Pons (tissue), 1 donor: ENCODE data around the gene DNAJC6.
"Not testable (repeated sequence)": the region's sequence is repeated elsewhere in the genome, so short reads cannot be mapped to it uniquely, and the experiment has no call there.

Experiments
- DNase-seq: peaks from one replicate; pipeline ENCODE4 v3.0.0-alpha.2; 2016; ENCODE audit warnings: low spot score

DNAJC6 gene

DNA sequence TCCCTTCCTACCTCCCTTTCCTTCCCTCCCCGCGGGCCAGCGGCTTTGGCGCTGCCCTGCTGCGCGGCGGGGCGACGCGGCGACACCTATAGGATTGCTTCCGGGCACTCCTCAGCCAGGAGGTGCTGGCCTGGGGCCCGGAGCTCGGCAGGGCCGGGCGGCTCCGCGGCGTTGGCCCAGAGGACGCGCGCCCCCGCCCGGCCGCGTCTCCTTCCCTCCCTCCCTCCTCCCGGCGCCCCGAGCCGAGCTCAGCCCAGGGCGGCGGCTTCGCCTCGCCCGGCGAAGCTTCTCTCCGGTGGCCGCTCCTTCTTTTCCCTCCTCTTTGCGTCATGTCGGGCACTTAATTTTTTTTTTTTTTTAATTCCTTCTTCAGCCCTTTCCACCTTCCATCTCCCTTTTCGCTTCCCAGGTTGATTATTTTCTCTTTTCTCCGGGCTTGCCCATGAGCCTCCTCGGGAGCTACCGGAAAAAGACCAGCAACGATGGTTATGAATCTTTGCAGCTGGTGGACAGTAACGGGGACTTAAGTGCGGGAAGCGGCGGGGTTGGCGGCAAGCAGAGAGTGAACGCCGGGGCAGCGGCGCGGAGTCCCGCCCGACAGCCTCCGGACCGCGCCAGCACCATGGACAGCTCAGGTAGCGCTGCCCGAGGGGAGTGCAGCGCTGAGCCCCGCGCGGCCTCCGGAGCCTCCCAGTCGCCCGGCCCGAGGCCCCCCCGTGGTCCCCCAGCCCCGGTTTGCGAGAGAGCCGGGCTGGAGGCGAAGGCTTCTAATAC is at the start of gene DNAJC6:
Gene DNAJC6 (plus strand): TSS at position 240 of the 774 bp plus-strand sequence. CDS start 203 bp downstream, at position 443.
- DNase-seq: no peak

DNA sequence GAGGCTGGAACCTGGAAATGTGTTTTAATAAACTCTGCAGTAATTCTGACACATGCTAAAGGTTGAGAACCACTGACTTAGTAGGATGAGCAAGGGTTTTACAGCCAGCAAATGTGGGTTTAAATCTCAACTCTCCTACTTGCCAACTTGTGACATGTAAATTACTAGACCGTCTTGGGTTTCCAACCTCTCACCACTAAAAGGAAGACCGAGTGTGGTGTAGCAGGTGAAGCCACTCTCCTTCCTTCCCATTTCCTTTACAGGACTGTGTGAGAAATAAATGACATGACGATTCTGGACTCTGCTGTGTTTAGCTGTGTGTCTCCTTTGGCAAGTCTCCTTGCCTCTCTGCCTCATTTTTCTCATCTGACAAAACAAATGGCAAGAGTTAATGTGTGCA is 49.5 kb upstream of the DNAJC6 start:
- no peak for DNase-seq

DNA sequence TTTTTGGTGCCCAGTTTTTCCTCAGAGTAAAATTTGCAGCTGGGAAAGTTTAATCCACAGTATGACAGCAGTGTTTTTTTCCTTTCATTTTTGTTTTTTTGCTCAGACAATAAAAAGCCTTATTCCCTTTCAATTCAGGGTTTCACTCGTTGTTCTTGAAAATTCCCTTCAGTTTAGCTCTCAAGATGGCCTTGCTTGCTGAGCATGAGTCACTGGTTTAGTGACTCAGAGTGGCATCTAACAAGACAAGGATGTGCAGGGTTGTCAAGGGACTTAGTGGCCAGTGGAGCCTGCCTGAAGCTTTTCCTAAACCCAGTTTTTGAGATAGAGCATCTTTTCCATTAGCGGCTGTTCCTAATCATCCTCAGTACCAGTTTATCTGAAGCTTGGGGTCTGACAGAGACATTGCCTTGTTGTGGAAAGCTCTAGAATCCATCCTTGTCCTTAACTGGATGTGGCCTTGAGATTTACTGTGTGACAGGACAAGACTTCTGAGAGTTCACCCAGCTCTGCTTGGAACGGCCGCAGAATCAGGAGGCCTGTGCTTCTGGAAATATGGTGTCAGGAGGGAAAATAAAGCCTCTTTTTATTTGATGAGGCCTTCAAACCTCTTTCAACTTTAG is 48.4 kb upstream of the DNAJC6 start:
- peak; percentile 94 for DNase-seq

DNA sequence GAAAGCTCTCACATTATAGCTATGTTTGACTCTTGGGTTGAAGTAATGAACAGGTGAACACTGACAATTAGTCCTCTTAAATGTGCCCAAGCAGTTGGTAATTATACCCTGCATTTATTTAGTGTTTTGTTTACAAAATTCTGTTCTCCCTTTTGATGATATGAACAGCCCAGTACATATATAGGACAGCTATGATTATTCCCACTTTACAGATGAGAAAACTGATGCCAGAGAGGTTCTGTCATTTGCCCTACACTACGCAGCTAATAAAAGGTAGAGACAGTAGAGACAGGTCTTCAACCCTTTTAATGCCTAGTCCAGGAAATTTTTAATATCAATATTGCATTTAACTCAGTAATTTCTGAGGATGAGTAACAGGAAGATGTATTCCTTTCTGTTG is 46.1 kb upstream of the DNAJC6 start:
- DNase-seq: no peak

DNA sequence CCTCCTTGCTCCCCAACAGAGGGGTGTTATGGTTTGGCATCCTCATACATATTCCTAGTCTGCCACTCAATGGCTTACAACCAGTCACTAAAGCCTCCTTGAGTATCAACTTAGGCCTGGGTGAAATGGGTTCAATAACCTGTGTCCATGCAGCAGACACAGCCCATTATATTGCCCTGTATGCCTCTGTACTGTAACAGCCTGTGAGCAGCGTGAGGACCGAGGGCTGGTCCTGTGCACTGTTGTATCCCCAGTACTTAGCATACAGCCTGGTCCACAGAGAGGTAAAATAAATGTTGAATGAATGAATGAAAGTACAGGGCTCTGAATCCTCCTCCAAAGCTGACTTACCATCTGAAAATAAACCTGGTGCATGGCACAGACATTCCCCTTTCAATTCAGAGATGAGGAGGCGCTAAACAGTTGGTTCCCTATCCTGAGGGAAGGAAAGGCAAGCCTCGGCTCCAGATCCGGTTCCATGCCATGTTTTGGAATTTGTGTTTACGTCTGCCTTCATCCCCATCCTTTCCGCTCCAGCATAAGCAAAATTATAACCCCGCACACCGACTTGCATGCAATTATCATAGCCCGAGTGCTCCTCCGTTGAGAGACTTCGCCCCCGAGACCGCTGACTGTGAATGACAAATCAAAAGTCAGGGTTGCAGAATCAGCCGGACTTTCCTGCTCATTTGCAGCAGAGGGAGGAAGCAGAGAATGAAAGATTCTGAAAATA is 45.0 kb upstream of the DNAJC6 start:
- peak; percentile 80 for DNase-seq

DNA sequence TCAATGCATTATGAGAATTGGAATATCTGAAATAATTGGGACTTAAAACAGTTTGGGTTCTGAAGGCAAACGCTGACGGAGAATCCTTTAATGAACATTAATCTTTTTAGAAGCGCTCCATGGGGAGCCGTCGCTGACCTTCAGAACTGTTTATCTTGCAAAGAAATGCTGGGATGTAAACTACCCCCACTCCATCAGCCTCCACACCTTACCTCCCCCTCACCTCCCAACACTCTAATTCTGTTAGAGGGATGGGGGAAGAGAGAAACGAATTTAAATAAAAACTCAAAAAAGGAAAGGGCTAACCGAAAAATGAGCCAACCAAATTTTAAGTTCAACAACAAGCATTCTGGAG is 44.1 kb upstream of the DNAJC6 start:
- DNase-seq: no peak

DNA sequence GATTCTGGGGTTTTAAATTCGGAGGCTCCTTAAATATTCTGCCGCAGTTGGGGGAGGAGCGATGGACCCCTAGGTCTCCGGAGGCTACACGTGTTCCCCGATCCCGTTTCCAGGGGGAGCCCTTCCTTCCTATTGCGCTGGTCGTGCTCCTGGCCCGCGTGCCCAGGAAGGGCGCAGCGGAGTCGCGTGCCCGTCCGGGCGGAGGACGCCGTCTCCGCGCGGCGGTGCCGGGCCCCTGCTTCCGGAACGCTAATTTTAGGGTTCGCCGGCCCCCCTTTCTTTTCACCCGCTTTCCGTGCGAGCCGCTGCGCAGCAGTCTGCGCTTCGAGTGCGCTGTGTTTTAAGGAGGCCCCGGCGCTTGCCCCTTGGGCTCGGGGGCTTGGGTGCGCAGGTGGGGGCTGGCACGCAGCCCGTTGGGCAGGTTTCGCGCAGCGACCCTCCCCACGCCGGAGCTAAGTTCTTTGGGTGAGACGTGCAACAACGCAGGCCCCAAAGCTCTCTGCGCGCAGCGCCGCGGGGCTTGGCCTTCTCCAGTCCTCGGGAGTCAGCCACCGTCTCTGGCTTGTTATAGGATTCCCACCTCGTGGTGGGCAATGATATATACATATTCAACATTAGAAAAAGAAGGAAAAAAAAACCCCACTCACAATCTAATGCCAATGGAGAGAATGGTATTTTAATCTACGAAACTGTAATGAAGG is 43.5 kb upstream of the DNAJC6 start:
- no peak for DNase-seq

DNA sequence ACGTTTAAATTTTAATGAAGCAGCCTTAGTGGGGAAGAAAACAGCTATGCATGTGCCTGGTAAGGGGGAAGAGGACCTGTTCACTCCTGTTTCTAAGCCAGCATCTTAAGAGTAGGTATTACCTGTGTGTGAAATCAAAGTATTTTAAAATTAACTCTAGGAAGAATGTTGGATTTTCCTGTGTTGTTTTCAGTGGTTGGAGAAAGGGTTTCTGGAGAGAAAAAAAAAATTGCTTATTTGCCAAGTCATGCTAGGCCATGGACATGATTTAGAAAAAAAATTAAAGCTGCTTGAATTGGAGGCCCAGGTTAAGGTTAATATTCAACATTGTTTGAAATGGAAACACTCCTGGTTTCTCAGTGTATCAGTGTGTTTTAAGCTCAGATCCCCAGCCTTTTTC is 42.9 kb upstream of the DNAJC6 start:
- no peak for DNase-seq

DNA sequence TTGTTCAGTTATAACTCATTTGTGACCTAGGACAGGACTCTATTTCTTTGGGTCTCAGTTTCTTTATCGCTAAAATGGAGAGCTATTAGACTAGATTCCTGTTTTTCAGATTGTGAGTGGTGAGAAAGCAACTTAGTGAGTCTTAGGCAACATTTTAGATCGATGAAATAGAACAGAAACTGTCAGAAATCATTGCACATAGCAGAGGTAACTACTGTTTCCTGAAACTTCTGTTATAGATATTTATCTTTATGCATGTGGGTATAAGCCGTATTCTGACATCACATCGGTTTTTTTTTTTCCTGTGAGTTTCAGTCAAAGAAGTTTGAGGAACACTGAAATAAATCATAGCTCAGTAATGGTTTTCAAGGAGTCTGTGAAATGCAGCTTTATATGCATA is 42.1 kb upstream of the DNAJC6 start:
- no peak for DNase-seq

DNA sequence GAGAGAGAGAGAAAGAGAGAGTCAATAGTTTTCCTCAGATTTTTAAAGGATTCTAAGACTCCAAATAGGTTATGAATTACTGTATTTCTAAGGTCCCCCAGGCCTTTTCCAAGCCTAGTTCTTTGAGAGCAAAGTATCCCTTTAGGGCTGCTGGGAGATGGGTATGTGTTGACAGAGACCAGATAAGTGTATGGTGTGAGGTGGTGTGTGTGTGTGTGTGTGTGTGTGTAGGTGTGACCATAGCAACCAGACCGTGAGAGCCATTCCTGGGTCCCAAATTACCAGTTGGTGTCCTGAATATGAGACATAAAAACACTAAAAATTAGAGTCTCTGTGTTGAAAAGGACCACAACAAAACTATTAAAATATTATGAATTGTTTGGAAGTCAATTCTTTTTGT is 41.7 kb upstream of the DNAJC6 start:
- no peak for DNase-seq

DNA sequence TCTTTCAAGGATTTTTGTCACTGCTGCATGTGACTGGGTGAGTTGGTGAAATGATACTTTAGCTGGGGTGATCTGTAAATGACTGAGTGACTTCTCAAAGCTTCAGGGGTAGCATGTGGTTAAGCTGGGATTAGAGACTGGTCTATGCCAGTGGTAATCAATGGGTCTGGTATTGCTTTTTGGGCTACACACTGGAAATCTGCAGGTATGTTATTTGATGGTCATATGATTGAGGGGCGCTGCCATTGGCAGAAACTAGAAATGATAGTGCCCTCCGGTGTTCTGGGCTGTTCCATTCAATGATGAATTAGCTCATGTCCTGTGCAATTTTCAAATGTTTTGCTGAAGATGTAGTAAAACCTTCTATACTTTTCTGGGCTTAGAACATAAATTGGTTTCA is 39.7 kb upstream of the DNAJC6 start:
- DNase-seq: no peak

DNA sequence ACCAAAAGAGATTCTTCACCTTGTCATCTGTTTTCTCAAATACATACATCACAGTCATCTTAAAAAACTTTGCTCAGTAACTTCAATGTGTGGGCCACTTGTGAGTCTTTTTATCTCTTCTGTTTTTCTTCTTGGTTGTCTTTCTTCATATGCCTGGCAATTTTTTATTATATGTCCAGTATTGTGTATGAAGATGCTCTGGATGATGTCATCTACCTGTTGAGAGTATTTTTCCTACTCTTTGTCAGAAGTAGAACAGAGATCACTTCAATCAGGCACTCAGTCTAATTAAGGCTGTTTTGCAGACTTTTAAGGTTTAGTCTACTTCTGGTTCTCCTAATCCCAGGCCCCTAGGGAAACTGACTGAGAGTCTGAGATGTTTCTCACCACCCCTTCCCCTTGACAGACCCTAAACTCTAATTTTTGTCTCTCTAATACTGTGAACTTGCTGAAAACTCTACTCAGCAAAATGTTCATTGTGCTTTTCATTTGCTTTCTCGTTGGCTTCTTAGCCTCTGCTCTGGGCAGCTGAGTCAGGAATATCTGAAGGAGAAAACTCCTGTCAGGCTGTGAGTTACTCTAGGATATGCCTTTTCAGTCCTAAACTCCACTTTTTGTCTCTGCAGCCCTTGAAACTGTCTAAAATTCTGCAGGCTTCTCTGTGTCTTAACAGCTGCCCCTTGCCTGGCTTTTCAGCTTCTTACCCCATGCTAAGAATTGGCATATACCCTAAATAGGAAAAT is 33.0 kb upstream of the DNAJC6 start:
- no peak for DNase-seq

DNA sequence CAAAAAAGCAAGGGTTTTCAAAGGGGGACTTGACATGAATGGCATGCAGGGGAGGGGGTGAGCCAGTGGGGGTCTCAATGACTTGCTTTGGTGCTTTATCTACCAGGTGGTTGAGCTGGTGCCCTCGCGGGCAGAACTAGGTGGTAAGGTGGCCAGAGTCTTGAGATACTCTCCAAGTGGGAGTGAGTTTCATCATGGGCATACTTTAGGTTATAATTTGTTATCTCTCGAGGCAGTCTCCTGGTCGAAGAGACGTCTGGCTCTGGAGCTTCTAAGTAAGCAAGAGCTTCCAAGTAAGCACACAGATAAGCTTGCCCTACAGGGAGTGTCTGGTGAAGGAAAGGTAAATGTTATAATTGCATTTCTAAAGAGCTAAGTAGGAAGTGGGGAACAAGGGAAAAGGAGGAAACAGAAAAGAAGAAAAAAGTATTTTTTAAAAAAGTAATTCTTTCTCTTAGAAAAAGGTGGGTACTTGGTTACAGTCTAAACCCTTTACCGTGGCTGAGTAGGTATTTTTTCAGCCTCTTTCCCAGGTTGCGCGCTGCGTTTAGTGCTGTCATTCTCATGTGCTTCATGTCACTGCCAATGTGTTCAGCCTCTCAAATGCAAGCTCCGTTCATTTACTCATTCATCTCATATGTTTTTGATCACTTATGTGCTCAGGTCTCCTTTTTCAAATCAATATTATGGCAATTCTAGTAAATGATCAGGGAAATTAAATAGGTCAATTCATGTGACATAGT is 31.6 kb upstream of the DNAJC6 start:
- DNase-seq: no peak

DNA sequence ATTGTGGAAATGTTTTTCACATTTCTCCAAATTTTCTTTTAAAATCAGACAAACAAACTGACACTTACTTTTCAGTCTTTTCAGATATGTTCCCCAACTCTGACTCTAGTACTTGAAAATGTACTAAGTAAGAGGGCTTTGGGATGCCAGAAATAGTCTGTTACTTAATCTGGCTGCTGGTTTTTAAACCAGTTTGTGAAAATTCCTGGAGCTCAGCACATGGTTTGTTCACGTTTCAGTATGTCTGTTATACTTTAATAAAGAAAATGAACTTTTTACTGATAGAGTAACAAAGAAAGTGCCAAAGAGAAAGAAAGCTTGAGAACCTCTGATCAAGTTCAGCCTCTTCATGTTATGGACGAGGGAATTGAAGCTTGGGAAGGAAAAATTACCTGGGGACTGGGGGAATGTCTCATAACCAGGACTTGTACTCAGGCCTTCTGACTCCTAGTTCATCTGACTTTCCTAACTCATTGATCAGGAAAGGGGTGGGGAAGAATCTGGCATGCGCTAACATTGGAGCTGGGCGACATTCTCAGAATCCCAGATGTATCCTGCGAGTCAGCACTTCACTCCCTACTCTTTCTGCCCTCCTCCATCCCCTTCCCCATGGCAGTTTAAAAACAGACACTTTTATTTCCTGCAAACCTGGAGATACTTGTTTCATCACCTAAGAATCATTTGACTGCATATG is 30.8 kb upstream of the DNAJC6 start:
- no peak for DNase-seq

DNA sequence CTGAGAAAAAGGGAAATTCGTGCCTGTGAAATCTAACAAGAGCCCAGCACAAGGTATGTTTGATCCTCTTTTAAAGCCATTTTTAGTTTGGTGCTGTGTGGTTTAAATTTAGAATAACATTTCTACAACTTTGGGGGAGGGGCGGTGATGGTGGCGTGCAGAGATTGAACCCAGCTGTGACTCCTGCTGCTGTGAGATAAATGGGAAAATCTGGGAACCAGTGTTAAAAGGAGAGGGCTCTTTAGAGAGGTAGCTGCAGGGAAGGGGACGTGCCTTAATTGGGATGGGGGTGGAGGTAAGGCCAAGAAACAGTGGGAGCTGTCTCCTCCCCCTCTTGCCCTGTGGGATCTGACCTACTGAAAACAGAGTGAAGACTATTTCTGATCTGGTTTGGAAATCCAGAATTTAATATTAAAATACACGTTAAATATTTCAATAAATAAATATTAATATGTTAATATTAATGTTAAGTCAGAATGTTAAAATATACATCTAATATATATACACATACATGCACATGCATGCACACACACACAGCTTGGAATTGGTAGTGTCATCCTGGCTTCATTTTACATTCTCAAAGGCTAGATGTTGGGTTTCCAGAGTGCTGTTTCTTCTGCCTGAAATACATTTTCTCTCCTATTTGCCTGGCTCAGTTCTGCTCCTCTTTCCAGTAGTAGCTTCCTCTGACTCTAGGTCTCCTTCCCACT is 30.1 kb upstream of the DNAJC6 start:
- DNase-seq: no peak

DNA sequence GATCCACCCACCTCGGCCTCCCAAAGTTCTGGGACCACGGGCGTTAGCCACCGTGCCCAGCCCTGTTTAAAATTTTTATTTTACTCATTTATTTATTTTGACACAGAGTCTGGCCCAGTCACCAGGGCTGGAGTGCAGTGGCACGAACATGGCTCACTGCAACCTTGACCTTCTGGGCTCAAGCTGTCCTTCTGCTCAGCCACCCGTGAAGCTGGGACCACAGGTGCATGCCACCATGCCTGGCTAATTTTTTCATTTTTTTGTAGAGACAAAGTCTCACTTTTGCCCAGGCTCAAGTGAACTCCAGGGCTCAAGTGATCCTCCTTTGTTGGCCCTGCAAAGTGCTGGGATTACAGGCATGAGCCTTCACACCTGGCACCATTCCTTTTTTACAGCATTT is 27.5 kb upstream of the DNAJC6 start:
- DNase-seq: no peak

DNA sequence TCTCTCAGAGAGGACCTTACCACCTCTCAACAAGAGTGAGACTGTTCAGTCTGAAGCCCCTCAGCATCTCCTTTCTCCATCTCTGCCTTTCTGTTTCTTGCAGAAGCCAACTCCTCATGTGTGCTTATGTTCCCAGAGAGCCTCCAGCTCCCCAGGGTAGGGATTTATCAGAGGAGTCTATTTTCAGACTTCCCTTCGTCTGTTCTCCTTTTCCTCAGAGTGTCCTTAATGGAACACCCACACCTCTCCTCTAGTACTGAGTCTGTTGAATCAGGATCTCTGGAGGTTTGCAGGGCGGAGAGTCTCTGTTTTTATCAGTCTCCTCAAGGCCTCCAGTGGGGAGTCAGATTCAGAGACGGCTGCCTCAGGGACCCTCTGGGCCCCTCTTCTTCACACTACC is 25.1 kb upstream of the DNAJC6 start:
- no peak for DNase-seq

DNA sequence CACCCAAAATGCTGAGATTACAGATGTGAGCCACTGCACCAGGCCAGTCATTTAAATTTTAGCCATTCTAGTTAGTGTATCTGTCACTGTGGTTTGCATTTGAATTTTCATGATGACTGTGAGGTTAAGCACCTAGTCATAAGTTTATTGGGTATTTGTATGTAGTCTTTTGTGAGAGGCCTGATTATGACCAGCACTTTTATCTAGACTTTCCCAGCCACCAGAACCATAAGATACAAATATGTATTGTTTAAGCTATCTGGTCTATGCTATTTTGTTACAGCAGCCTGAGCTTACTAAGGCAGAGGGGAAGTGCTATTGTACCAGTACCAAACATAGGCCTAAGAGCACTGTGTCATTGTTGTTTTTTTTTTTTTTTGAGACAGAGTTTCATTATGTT is 19.9 kb upstream of the DNAJC6 start:
- no peak for DNase-seq

DNA sequence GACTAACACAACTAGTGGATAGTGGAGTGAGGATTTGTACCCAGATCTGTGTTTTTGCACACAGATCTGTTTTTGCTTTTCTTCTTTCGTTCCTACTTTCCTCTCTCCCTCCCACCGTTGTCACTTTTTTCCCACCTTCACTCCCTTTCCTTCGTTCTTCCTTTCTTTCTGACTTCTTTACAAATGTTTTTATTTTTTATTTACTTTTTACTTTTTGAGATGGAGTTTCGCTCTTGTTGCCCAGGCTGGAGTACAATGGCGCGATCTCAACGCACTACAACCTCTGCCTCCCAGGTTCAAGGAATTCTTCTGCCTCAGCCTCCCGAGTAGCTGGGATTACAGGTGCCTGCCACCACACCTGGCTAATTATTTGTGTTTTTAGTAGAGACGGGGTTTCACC is 17.5 kb upstream of the DNAJC6 start:
- not testable (repeated sequence) for DNase-seq
